Caco-2 (cell line): ENCODE data around the gene ST8SIA5. TPM values are rescaled to one million over a fixed set of nuclear protein-coding genes. Genes with fewer than 3 reads are reported as not detected.

Experiments
- BruUV-seq: library from RNA; stranded (reverse); fragments of 400-500 nt; replicated peaks from 2 replicates; lab custom pipeline; 2021; lab: Mats Ljungman, UMichigan
- CTCF ChIA-PET: fragments of 300-600 bp; sonication (Branson Sonifier 250); formaldehyde crosslinking; loops from one replicate; lab custom pipeline; 2022; ENCODE audit warnings: antibody characterized with exemption; lab: Charles Lee
- POLR2A ChIA-PET: fragments of 300-600 bp; sonication (Branson Sonifier 250); formaldehyde crosslinking; loops from one replicate; lab custom pipeline; 2022; ENCODE audit warnings: antibody characterized with exemption; lab: Charles Lee
- DNase-seq, 2 experiments: peaks; one replicate each; pipeline versions ENCODE4 v3.0.0 to v3.0.0-alpha.2; 2020 to 2022
- H3K27me3 ChIP-seq: replicated peaks from 2 replicates; pipeline ENCODE4 v1.6.0; 2011; ENCODE audit warnings: low read length; ENCODE audit not compliant: control insufficient read depth, insufficient read depth
- H3K36me3 ChIP-seq: 2 replicates; pipeline ENCODE4 v1.5.1; 2011; ENCODE audit warnings: low read length; ENCODE audit not compliant: control insufficient read depth, insufficient read depth
- H3K4me1 ChIP-seq: fragments of 250-450 bp; sonication (Bioruptor Pico); 2 replicates; pipeline ENCODE4 v1.5.1; 2020; ENCODE audit warnings: mild to moderate bottlenecking
- H3K4me3 ChIP-seq: 2 replicates; pipeline ENCODE4 v1.5.1; 2011; ENCODE audit warnings: low read depth, mild to moderate bottlenecking, control low read depth, low read length
- H3K9me3 ChIP-seq: fragments of 250-450 bp; sonication (Bioruptor Pico); 2 replicates; pipeline ENCODE4 v1.5.1; 2020; ENCODE audit warnings: mild to moderate bottlenecking, moderate library complexity
- H3K27ac Mint-ChIP-seq: one replicate; pipeline ENCODE4 v1.8.0; 2022; ENCODE audit warnings: mixed read lengths; ENCODE audit not compliant: unreplicated experiment
- H3K27me3 Mint-ChIP-seq: one replicate; pipeline ENCODE4 v1.8.0; 2022; ENCODE audit warnings: mixed read lengths; ENCODE audit not compliant: insufficient read depth, unreplicated experiment
- H3K36me3 Mint-ChIP-seq: one replicate; pipeline ENCODE4 v1.8.0; 2022; ENCODE audit warnings: mild to moderate bottlenecking, mixed read lengths; ENCODE audit not compliant: insufficient read depth, unreplicated experiment
- H3K4me1 Mint-ChIP-seq: one replicate; pipeline ENCODE4 v1.8.0; 2022; ENCODE audit warnings: low read depth, mixed read lengths; ENCODE audit not compliant: unreplicated experiment
- H3K4me3 Mint-ChIP-seq: one replicate; pipeline ENCODE4 v1.8.0; 2022; ENCODE audit warnings: mild to moderate bottlenecking, moderate library complexity, mixed read lengths; ENCODE audit not compliant: unreplicated experiment
- H3K9me3 Mint-ChIP-seq: one replicate; pipeline ENCODE4 v1.8.0; 2022; ENCODE audit warnings: mixed read lengths; ENCODE audit not compliant: unreplicated experiment
- CTCF ChIP-seq, 2 experiments: fragments of 200-600 bp in 1 of 2; IDR thresholded peaks; 1 replicate in 1 of 2; 2 replicates in 1 of 2; pipeline versions ENCODE4 v1.5.1 to v1.8.0; 2011 to 2022; ENCODE audit warnings: antibody characterized with exemption in 1 of 2, control low read depth in 1 of 2, inconsistent platforms in 1 of 2, low read depth in 1 of 2, low read length in 1 of 2, mild to moderate bottlenecking in 1 of 2, moderate library complexity in 1 of 2; ENCODE audit not compliant: insufficient read depth in 1 of 2, severe bottlenecking in 1 of 2, unreplicated experiment in 1 of 2
- intact Hi-C: fragments of 100-400 bp; cut with micrococcal nuclease; formaldehyde crosslinking; loops from one replicate; pipeline ENCODE4 v1.10.0; 2022; ENCODE audit not compliant: unreplicated experiment
- total RNA-seq: library from RNA; stranded (reverse); gene quantifications from 2 replicates; pipeline ENCODE4 v1.2.3, GENCODE V29; 2022

The ST8SIA5 gene
- total RNA-seq, 1 experiment from 2014 or later, result not detected

GRCh38 chr18:46755315-46756024 is 1.4 kb downstream of the ST8SIA5 start:
- CTCF ChIA-PET, result no interaction called here
- no peaks in the 10 kb centered on the region for H3K9me3 Mint-ChIP-seq
- no peaks in the 10 kb centered on the region for H3K9me3 ChIP-seq
- no peaks in the 10 kb centered on the region for H3K27me3 ChIP-seq
- no TSS peak for BruUV-seq
- POLR2A ChIA-PET, result no interaction called here
- no peak overlapping the region for H3K4me3 Mint-ChIP-seq
- H3K4me1 ChIP-seq, result no peaks in the 10 kb centered on the region
- H3K36me3 Mint-ChIP-seq, result no peaks in the 10 kb centered on the region
- no peak for TF ChIP-seq CTCF (IDR thresholded peaks at IDR 0.05; ENCODE audit: insufficient read depth in 1 of 2, low read depth in 1 of 2, low read length in 1 of 2, severe bottlenecking in 1 of 2, unreplicated experiment in 1 of 2)
- DNase-seq, result no peak
- peaks cover 12% of the 10 kb centered on the region for H3K27me3 Mint-ChIP-seq
- H3K27ac Mint-ChIP-seq, result no peak overlapping the region
- intact Hi-C loops, result no loop called here
- no peaks in the 10 kb centered on the region for H3K36me3 ChIP-seq
- no peak overlapping the region for H3K4me3 ChIP-seq
- no peaks in the 10 kb centered on the region for H3K4me1 Mint-ChIP-seq

- DNase-seq, result no peak
- H3K4me1 ChIP-seq, result no peaks in the 10 kb centered on the region
Measured at GRCh38 chr18:46754661-46755292, 2.1 kb downstream of the ST8SIA5 start.

GRCh38 chr18:46754188-46754587 is 2.7 kb downstream of the ST8SIA5 start:
- Mint-ChIP-seq H3K27me3 (peaks cover 13% of the 10 kb centered on the region), H3K36me3 (no peaks in the 10 kb centered on the region), H3K4me3 (no peak overlapping the region), H3K4me1 (no peaks in the 10 kb centered on the region), H3K9me3 (no peaks in the 10 kb centered on the region), H3K27ac (no peak overlapping the region)
- ChIA-PET CTCF (no interaction called here), POLR2A (no interaction called here)
- no peaks in the 10 kb centered on the region for H3K27me3 ChIP-seq
- intact Hi-C loops, result no loop called here
- no peaks in the 10 kb centered on the region for H3K36me3 ChIP-seq
- no peak for TF ChIP-seq CTCF (IDR thresholded peaks at IDR 0.05; ENCODE audit: insufficient read depth in 1 of 2, low read depth in 1 of 2, low read length in 1 of 2, severe bottlenecking in 1 of 2, unreplicated experiment in 1 of 2)
- no peaks in the 10 kb centered on the region for H3K9me3 ChIP-seq
- no peak overlapping the region for H3K4me3 ChIP-seq
- DNase-seq, result no peak
- no TSS peak for BruUV-seq
- H3K4me1 ChIP-seq, result no peaks in the 10 kb centered on the region

More at GRCh38 chr18:46754661-46755292, 2.1 kb downstream of the ST8SIA5 start:
- H3K9me3 ChIP-seq, result no peaks in the 10 kb centered on the region
- Mint-ChIP-seq H3K4me1 (no peaks in the 10 kb centered on the region), H3K9me3 (no peaks in the 10 kb centered on the region), H3K27me3 (peaks cover 13% of the 10 kb centered on the region), H3K36me3 (no peaks in the 10 kb centered on the region), H3K27ac (no peak overlapping the region), H3K4me3 (no peak overlapping the region)
- H3K36me3 ChIP-seq, result no peaks in the 10 kb centered on the region
- intact Hi-C loops, result no loop called here
- TF ChIP-seq CTCF (IDR thresholded peaks at IDR 0.05; ENCODE audit: insufficient read depth in 1 of 2, low read depth in 1 of 2, low read length in 1 of 2, severe bottlenecking in 1 of 2, unreplicated experiment in 1 of 2), result no peak
- H3K4me3 ChIP-seq, result no peak overlapping the region
- no TSS peak for BruUV-seq
- POLR2A ChIA-PET, result no interaction called here
- no peaks in the 10 kb centered on the region for H3K27me3 ChIP-seq
- CTCF ChIA-PET, result no interaction called here
